HEK293 (cell line): Measurements from ENCODE around the gene PEAK3.

Experiments
- GLIS1 ChIP-seq: fragments of 450-650 bp; formaldehyde crosslinking; IDR thresholded peaks from 2 replicates; pipeline ENCODE4 v1.5.1; 2016; ENCODE audit warnings: missing biosample characterization, missing genetic modification characterization
- KLF8 ChIP-seq: fragments of 450-650 bp; formaldehyde crosslinking; IDR thresholded peaks from 2 replicates; pipeline ENCODE4 v1.5.1; 2016; ENCODE audit warnings: missing biosample characterization, missing genetic modification characterization
- ZBTB21 ChIP-seq: fragments of 450-650 bp; formaldehyde crosslinking; IDR thresholded peaks from 2 replicates; pipeline ENCODE4 v1.5.1; 2017; ENCODE audit warnings: missing biosample characterization, missing genetic modification characterization
- ZBTB48 ChIP-seq: fragments of 450-650 bp; formaldehyde crosslinking; IDR thresholded peaks from 2 replicates; pipeline ENCODE4 v1.5.1; 2016; ENCODE audit warnings: missing biosample characterization, missing genetic modification characterization
- ZEB2 ChIP-seq: fragments of 450-650 bp; formaldehyde crosslinking; IDR thresholded peaks from 2 replicates; pipeline ENCODE4 v1.5.1; 2016; ENCODE audit warnings: missing biosample characterization, missing genetic modification characterization
- ZNF175 ChIP-seq: fragments of 450-650 bp; formaldehyde crosslinking; IDR thresholded peaks from 2 replicates; pipeline ENCODE4 v1.5.1; 2016; ENCODE audit warnings: missing biosample characterization, missing genetic modification characterization
- ZNF324 ChIP-seq: fragments of 450-650 bp; formaldehyde crosslinking; IDR thresholded peaks from 2 replicates; pipeline ENCODE4 v1.5.1; 2016; ENCODE audit warnings: missing biosample characterization, missing genetic modification characterization
- TF ChIP-seq, protein P1 (sequence below): fragments of 450-650 bp; formaldehyde crosslinking; IDR thresholded peaks from 2 replicates; pipeline ENCODE4 v1.5.1; 2016; ENCODE audit warnings: missing biosample characterization, missing genetic modification characterization
- TF ChIP-seq, protein P2 (sequence below): fragments of 450-650 bp; formaldehyde crosslinking; IDR thresholded peaks from 2 replicates; pipeline ENCODE4 v1.5.1; 2016; ENCODE audit warnings: missing biosample characterization, missing genetic modification characterization
- TF ChIP-seq, protein P3 (sequence below): fragments of 450-650 bp; formaldehyde crosslinking; IDR thresholded peaks from 2 replicates; pipeline ENCODE4 v1.5.1; 2017; ENCODE audit warnings: missing biosample characterization, missing genetic modification characterization
- TF ChIP-seq, protein P4 (sequence below): fragments of 450-650 bp; formaldehyde crosslinking; IDR thresholded peaks from 2 replicates; pipeline ENCODE4 v1.5.1; 2016; ENCODE audit warnings: missing biosample characterization, missing genetic modification characterization, low read depth

DNA sequence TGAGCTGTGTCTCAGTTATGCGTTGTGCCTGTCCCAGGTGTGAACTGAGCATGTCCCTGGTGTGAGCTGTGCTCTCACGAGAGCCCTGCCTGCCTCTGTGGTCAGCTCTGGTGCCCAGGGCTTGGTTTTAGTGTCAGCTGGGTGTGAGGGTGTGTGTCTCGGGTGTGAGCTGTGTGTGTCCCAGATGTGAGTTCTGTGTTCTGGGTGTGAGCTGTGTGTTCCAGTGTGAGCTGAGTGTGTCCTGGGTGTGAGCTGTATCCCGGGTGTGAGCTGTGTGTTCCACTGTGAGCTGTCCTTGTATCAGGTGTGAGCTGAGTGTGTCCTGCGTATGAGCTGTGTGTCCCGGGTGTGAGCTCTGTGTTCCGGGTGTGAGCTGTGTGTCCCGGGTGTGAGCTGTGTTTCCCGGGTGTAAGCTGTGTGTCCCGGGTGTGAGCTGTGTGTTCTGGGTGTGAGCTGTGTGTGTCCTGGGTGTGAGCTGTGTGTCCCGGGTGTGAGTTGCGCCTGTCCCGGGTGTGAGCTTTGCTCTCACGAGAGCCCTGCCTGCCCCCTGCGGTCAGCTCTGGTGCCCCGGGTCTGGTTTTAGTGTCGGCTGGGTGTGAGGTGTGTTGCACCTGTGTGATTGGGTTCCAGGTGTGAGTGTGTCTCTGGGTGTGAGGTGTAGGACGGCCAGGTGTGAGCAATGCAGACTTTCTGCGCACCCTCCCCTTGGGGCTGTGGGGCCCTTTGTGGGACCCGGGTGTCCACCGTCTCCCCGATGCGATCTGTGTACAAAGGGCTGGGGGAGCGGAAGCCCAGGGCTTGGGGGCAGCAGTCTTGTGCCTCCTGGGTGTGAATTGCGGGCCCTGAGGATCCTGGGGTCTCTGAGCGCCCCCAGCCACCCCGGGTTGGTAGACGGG lies 7.1 kb upstream of the PEAK3 start:
- TF ChIP-seq ZEB2 (no peak), ZNF324 (tag by site-specific recombination) (no peak), ZBTB48 (tag by site-specific recombination) (no peak), ZNF175 (tag by site-specific recombination) (no peak), KLF8 (no peak), GLIS1 (tag by site-specific recombination) (no peak), ZBTB21 (tag by site-specific recombination) (no peak)
- TF ChIP-seq, protein P1, sequence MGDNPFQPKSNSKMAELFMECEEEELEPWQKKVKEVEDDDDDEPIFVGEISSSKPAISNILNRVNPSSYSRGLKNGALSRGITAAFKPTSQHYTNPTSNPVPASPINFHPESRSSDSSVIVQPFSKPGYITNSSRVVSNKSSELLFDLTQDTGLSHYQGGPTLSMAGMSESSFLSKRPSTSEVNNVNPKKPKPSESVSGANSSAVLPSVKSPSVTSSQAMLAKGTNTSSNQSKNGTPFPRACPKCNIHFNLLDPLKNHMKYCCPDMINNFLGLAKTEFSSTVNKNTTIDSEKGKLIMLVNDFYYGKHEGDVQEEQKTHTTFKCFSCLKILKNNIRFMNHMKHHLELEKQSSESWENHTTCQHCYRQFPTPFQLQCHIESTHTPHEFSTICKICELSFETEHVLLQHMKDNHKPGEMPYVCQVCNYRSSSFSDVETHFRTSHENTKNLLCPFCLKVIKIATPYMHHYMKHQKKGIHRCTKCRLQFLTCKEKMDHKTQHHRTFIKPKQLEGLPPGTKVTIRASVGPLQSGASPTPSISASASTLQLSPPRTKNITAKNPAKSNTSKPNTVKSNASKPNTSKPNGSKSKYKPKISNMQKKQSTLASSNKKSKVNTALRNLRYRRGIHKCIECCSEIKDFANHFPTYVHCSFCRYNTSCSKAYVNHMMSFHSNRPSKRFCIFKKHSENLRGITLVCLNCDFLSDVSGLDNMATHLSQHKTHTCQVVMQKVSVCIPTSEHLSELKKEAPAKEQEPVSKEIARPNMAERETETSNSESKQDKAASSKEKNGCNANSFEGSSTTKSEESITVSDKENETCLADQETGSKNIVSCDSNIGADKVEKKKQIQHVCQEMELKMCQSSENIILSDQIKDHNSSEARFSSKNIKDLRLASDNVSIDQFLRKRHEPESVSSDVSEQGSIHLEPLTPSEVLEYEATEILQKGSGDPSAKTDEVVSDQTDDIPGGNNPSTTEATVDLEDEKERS (tag by site-specific recombination), result no peak
- TF ChIP-seq, protein P2, sequence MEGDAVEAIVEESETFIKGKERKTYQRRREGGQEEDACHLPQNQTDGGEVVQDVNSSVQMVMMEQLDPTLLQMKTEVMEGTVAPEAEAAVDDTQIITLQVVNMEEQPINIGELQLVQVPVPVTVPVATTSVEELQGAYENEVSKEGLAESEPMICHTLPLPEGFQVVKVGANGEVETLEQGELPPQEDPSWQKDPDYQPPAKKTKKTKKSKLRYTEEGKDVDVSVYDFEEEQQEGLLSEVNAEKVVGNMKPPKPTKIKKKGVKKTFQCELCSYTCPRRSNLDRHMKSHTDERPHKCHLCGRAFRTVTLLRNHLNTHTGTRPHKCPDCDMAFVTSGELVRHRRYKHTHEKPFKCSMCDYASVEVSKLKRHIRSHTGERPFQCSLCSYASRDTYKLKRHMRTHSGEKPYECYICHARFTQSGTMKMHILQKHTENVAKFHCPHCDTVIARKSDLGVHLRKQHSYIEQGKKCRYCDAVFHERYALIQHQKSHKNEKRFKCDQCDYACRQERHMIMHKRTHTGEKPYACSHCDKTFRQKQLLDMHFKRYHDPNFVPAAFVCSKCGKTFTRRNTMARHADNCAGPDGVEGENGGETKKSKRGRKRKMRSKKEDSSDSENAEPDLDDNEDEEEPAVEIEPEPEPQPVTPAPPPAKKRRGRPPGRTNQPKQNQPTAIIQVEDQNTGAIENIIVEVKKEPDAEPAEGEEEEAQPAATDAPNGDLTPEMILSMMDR (tag by site-specific recombination), result no peak
- TF ChIP-seq, protein P3, sequence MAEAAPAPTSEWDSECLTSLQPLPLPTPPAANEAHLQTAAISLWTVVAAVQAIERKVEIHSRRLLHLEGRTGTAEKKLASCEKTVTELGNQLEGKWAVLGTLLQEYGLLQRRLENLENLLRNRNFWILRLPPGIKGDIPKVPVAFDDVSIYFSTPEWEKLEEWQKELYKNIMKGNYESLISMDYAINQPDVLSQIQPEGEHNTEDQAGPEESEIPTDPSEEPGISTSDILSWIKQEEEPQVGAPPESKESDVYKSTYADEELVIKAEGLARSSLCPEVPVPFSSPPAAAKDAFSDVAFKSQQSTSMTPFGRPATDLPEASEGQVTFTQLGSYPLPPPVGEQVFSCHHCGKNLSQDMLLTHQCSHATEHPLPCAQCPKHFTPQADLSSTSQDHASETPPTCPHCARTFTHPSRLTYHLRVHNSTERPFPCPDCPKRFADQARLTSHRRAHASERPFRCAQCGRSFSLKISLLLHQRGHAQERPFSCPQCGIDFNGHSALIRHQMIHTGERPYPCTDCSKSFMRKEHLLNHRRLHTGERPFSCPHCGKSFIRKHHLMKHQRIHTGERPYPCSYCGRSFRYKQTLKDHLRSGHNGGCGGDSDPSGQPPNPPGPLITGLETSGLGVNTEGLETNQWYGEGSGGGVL, result no peak
- TF ChIP-seq, protein P4, sequence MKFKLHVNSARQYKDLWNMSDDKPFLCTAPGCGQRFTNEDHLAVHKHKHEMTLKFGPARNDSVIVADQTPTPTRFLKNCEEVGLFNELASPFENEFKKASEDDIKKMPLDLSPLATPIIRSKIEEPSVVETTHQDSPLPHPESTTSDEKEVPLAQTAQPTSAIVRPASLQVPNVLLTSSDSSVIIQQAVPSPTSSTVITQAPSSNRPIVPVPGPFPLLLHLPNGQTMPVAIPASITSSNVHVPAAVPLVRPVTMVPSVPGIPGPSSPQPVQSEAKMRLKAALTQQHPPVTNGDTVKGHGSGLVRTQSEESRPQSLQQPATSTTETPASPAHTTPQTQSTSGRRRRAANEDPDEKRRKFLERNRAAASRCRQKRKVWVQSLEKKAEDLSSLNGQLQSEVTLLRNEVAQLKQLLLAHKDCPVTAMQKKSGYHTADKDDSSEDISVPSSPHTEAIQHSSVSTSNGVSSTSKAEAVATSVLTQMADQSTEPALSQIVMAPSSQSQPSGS (tag by site-specific recombination), result no peak
